ENCODE results near the gene NPAS4. TPM values are rescaled to one million over a fixed set of nuclear protein-coding genes. Genes with fewer than 3 reads are reported as not detected.
A peak's percentile ranks its signal among the peaks of the same experiment; 100 is the strongest.

Gene NPAS4
- total and polyA plus RNA-seq, 9 of the 15 experiments (the other 6 are each of a cell fraction or from before 2014, with no cell fraction given): not detected

GRCh38 chr11:66388780-66389386 lies 32.0 kb upstream of the NPAS4 start (continued):
- no peak for TF ChIP-seq ZBTB2 (IDR thresholded peaks at IDR 0.05)
- TF ChIP-seq RUNX1 (IDR thresholded peaks at IDR 0.05; ENCODE audit: low read depth): no peak
- TF ChIP-seq IRF9 (tag; IDR thresholded peaks at IDR 0.05): no peak
- TF ChIP-seq RREB1 (CRISPR knock-in tag; IDR thresholded peaks at IDR 0.05): 0 out of 2 replicates have a peak, but pooled peaks have one; percentile 20
- no peak for TF ChIP-seq PKNOX1 (IDR thresholded peaks at IDR 0.05)
- TF ChIP-seq SRSF1 (IDR thresholded peaks at IDR 0.05; ENCODE audit: low read depth, low read length): no peak
- peak; percentile 14; the same call in 1 of the 2 replicates for TF ChIP-seq JUND (IDR thresholded peaks at IDR 0.05; ENCODE audit: borderline replicate concordance, low read depth, low read length)
- TF ChIP-seq JUND (tag; IDR thresholded peaks at IDR 0.05; ENCODE audit: borderline replicate concordance, low read depth, low read length): no peak; the same call in 2 of the 3 replicates
- no peak for TF ChIP-seq BCOR (IDR thresholded peaks at IDR 0.05)
- TF ChIP-seq CREM (IDR thresholded peaks at IDR 0.05; ENCODE audit: low read depth): 0 out of 2 replicates have a peak, but pooled peaks have one; percentile 19
- TF ChIP-seq NR2C1 (IDR thresholded peaks at IDR 0.05): no peak
- no peak for TF ChIP-seq NR2C1 (tag; IDR thresholded peaks at IDR 0.05)
- TF ChIP-seq HMG20A (CRISPR knock-in tag; conservative IDR thresholded peaks at IDR 0.05): no peak
- no peak for TF ChIP-seq EGR1 (conservative IDR thresholded peaks at IDR 0.05)
- no peak for TF ChIP-seq TFAM (CRISPR knock-in tag; conservative IDR thresholded peaks at IDR 0.05)
- no peak for TF ChIP-seq ZNF12 (CRISPR knock-in tag; IDR thresholded peaks at IDR 0.05)
- no peak for TF ChIP-seq RCOR1 (IDR thresholded peaks at IDR 0.05; ENCODE audit: borderline replicate concordance in 1 of 2, low read depth in 2 of 2, low read length in 2 of 2)
- no peak for TF ChIP-seq ZNF217 (CRISPR knock-in tag; IDR thresholded peaks at IDR 0.05)
- no peak for TF ChIP-seq PML (IDR thresholded peaks at IDR 0.05; ENCODE audit: low read length)
- TF ChIP-seq YY1 (IDR thresholded peaks at IDR 0.05; ENCODE audit: borderline replicate concordance in 1 of 3, control insufficient read depth in 1 of 3, extremely low read depth in 1 of 3, insufficient read depth in 3 of 3, insufficient read length in 1 of 3, insufficient replicate concordance in 2 of 3, low read depth in 1 of 3, low read length in 2 of 3): peak in 1 of 3 experiments; percentile 26
